ENCODE results near the gene ITGBL1.

Gene ITGBL1

DNA sequence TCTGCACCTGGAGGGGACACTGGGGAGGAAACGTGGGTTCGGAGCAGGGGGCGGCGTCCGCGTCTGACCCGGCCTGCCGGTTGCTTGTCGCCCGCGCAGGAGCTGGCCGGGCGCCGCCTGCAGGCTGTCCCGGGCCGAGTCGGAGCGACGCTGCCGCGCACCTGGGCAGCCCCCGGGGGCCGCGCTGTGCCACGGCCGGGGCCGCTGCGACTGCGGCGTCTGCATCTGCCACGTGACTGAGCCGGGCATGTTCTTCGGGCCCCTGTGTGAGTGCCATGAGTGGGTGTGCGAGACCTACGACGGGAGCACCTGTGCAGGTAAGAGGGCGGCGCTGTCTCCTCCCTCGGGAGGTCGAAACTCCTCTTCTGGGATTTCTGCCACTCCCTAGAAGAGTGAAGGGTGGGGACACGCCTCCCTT lies 1.3 kb downstream of the ITGBL1 start:
- DNase-seq (ENCODE audit: low spot score), result peak; percentile 19
- TF ChIP-seq, protein P1, sequence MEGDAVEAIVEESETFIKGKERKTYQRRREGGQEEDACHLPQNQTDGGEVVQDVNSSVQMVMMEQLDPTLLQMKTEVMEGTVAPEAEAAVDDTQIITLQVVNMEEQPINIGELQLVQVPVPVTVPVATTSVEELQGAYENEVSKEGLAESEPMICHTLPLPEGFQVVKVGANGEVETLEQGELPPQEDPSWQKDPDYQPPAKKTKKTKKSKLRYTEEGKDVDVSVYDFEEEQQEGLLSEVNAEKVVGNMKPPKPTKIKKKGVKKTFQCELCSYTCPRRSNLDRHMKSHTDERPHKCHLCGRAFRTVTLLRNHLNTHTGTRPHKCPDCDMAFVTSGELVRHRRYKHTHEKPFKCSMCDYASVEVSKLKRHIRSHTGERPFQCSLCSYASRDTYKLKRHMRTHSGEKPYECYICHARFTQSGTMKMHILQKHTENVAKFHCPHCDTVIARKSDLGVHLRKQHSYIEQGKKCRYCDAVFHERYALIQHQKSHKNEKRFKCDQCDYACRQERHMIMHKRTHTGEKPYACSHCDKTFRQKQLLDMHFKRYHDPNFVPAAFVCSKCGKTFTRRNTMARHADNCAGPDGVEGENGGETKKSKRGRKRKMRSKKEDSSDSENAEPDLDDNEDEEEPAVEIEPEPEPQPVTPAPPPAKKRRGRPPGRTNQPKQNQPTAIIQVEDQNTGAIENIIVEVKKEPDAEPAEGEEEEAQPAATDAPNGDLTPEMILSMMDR (IDR thresholded peaks at IDR 0.05; ENCODE audit: extremely low read depth, missing control alignments), result no peak

DNA sequence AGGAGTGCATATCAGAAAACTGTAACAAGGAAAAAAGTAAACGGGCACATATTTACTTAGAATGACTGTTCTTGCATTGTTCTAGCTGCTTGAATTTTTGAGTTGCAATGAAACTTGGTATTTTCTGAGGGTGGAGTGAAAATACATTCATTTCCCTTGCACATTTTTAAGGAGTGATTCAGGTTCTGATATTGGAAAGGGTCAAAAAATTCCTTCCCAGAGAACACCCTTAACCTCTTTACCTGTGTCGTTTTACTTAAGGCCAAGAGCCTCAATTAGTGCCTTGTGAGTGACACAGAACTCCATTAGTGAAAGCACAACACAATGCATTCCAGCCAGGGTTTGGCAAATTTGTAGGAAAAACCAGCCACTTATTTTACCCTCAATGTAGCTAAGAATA lies 2.3 kb downstream of the ITGBL1 start:
- no peak for DNase-seq (ENCODE audit: low spot score)
- TF ChIP-seq, protein P1 (IDR thresholded peaks at IDR 0.05; ENCODE audit: extremely low read depth, missing control alignments), result no peak

DNA sequence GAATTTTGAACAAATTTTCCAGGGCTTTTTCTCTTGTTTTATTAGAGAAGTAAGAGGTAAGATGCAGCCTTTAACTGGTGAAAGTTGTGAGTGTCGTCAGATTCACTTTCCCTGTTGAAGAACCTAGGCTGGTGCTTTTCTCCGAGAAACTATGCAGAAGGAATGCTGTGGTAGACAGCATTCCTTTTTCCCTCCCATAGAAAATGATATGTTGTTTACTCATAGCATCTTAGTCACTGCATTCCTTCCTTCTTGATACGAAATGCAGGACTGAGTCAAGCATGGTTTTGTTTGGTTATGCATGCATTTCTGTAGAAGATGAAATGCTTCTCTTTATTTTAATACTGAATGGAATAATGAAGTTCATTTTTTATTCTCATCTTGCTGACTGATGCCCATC lies 3.4 kb downstream of the ITGBL1 start:
- no peak for DNase-seq (ENCODE audit: low spot score)
- TF ChIP-seq, protein P1 (IDR thresholded peaks at IDR 0.05; ENCODE audit: extremely low read depth, missing control alignments), result no peak

DNA sequence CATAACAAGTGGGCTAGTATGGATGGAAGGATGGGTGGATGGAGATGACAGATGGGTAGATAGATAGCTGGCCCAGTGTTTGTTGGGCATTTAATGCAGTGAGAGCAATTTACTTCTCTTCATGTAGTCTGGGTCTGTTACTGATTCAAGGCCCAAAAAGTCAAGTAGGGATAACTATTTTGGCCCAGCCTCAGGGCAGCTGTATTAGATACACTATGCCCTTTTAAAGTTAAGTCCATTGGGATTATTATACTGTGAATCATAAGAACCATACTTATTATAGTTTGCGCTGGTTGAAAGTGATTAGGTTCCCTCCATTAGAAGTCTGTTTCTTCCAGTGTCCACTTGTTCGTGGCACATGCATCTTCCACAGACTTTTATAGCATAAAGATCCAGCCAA lies 4.7 kb downstream of the ITGBL1 start:
- no peak for DNase-seq (ENCODE audit: low spot score)
- TF ChIP-seq, protein P1 (IDR thresholded peaks at IDR 0.05; ENCODE audit: extremely low read depth, missing control alignments), result no peak

DNA sequence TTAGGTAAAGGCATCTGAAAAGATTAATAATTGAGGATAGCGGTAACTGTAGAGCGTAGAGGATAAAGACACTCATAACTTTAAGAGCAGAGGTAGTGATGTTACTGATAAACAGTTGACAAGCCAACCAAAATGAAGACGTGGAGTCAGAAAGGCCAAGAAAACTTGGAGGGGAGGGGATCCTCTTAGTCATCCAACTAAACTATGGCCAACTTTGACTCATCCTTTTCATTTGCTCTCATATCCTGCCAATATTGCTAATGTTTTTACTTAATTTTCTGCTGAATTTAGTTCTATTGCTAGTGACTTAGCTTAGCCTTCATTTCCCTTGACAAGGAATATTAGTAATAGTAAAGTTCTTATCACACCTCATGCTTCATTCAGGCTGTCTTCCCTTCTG lies 13.4 kb downstream of the ITGBL1 start:
- TF ChIP-seq, protein P1 (IDR thresholded peaks at IDR 0.05; ENCODE audit: extremely low read depth, missing control alignments), result no peak
- DNase-seq (ENCODE audit: low spot score), result no peak

DNA sequence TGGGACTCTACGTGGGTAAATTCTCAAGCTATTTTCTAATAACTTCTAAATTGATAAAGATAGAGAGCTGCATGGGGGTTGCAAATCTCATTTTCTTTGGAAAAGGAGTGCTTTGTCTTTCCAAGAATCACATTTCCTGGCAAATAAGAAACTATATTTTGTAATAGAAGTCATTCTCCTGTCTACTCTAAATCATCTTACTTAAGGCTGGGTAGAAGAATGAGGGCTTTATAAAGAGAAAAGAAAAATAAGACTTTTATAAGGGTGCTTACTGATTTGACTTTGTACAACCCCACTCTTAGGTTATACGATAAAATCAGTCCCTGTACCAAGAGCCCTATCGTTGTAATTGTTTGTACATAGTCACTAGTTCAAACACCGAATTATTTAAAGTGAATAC lies 14.9 kb downstream of the ITGBL1 start:
- TF ChIP-seq, protein P1 (IDR thresholded peaks at IDR 0.05; ENCODE audit: extremely low read depth, missing control alignments), result no peak

DNA sequence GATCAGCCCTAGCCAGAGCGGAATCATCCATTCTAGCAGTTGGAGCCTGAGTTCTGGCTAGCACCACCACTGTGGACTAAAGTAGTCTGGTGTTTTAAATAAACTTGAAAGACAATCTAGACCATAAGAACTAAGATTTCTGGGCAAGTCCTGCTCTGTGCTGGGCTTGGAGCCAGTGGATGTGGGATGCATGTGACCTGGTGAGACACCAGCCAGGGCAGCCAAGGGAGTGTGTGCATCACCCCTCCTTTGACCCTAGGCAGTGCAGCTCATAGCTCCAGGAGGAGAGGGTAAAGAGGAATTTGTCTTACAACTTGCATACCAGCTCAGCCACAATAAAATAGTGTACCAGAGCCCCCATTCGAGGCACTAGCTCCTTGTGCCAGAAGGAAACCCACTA lies 21.0 kb downstream of the ITGBL1 start:
- no peak for DNase-seq (ENCODE audit: low spot score)
- TF ChIP-seq, protein P1 (IDR thresholded peaks at IDR 0.05; ENCODE audit: extremely low read depth, missing control alignments), result no peak

More for the DNA sequence above, 14.9 kb downstream of the ITGBL1 start:
- DNase-seq (ENCODE audit: low spot score), result no peak

All from GM20000 (cell line).